ENCODE measurements around the gene SAMD7. TPM values are rescaled to one million over a fixed set of nuclear protein-coding genes. Genes with fewer than 3 reads are reported as not detected.

SAMD7 gene
- total and polyA plus RNA-seq, 4 experiments from 2014 or later: not detected

DNA sequence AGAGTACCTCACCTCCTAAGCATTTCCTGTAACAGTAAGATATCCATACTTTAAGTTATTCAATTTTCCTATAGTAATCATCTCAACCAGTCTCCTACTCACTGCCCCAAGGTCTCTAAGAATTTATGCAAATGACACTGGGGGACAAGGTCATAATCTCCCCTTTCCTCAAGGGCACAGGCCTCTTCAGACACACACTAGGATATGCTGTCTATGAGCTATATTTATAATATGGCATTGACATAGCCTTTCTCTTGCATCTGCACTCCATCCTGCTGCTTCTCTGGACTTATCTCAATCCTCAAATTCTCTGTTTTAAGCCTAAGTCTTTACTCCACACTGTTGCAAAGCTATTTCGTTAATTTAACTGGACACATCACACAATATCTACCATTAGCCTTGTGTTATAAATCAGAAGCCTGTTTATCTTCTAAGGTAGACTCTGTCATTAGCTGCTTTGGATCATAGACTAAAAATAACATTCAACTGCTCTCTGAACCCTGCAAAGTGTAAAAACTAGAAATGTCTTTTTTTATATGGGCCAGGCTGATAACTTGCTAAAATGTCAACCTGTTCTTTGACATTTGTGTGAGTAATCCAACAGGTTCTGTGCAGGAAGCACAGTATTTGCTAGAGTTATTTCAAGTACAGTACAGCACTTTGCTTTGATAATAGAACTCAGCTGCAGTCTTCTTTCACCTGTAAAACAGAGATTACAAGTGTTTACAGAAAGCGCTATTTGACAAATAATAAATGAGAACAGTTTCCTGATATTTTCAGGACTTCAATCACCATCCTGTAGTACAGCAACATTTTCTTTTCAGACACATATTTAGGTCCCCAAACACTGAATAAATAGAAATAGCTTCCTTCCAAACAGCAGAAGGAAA, 37.4 kb downstream of the SAMD7 start:
- Mint-ChIP-seq H3K9me3 (no peaks in the 10 kb centered on the region), H3K27me3 (peaks cover 2 to 4% of the 10 kb centered on the region in 2 donors), H3K27ac (no peak overlapping the region), H3K4me1 (peaks cover 2 to 7% (median 4%) of the 10 kb centered on the region in 4 donors), H3K4me3 (no peak overlapping the region), H3K36me3 (no peaks in the 10 kb centered on the region)
- ChIA-PET POLR2A (ENCODE audit: partially characterized antibody) (interaction anchor here (1.3 kb wide), 1 partner anchor 18 kb away, joined by 3 read pairs; the partner anchor contains the start of gene SEC62), CTCF (ENCODE audit: partially characterized antibody) (no interaction called here)
- Histone ChIP-seq H3K36me3 (ENCODE audit: insufficient read depth, low read length) (no peaks in the 10 kb centered on the region), H3K4me3 (ENCODE audit: low read length in 2 of 2) (no peak overlapping the region), H3K27me3 (ENCODE audit: insufficient read depth, low read length) (no peaks in the 10 kb centered on the region), H3K9me3 (ENCODE audit: control insufficient read depth in 1 of 2, low read length in 2 of 2) (no peaks in the 10 kb centered on the region), H3K27ac (ENCODE audit: low read depth, low read length) (no peak overlapping the region), H3K4me1 (ENCODE audit: insufficient read depth, low read length) (no peaks in the 10 kb centered on the region)
- DNase-seq: no peak
- intact Hi-C loops (cut with micrococcal nuclease): no loop called here

GRCh38 chr3:169952045-169952444, 40.7 kb downstream of the SAMD7 start:
- ChIA-PET CTCF (ENCODE audit: partially characterized antibody) (no interaction called here), POLR2A (ENCODE audit: partially characterized antibody) (no interaction called here)
- Mint-ChIP-seq H3K36me3 (peaks cover 0 to 5% of the 10 kb centered on the region in 2 donors), H3K4me1 (peaks cover 0 to 3% (median 0%) of the 10 kb centered on the region in 4 donors), H3K9me3 (peaks cover 0 to 2% (median 0%) of the 10 kb centered on the region in 8 donors), H3K27ac (no peak overlapping the region), H3K4me3 (no peak overlapping the region), H3K27me3 (peaks cover 9 to 11% of the 10 kb centered on the region in 2 donors)
- Histone ChIP-seq H3K27ac (ENCODE audit: low read depth, low read length) (no peak overlapping the region), H3K4me3 (ENCODE audit: low read length in 2 of 2) (no peak overlapping the region), H3K9me3 (ENCODE audit: control insufficient read depth in 1 of 2, low read length in 2 of 2) (no peaks in the 10 kb centered on the region), H3K27me3 (ENCODE audit: insufficient read depth, low read length) (no peaks in the 10 kb centered on the region), H3K4me1 (ENCODE audit: insufficient read depth, low read length) (no peaks in the 10 kb centered on the region), H3K36me3 (ENCODE audit: insufficient read depth, low read length) (no peaks in the 10 kb centered on the region)
- intact Hi-C loops (cut with micrococcal nuclease): no loop called here
- DNase-seq: no peak

DNA sequence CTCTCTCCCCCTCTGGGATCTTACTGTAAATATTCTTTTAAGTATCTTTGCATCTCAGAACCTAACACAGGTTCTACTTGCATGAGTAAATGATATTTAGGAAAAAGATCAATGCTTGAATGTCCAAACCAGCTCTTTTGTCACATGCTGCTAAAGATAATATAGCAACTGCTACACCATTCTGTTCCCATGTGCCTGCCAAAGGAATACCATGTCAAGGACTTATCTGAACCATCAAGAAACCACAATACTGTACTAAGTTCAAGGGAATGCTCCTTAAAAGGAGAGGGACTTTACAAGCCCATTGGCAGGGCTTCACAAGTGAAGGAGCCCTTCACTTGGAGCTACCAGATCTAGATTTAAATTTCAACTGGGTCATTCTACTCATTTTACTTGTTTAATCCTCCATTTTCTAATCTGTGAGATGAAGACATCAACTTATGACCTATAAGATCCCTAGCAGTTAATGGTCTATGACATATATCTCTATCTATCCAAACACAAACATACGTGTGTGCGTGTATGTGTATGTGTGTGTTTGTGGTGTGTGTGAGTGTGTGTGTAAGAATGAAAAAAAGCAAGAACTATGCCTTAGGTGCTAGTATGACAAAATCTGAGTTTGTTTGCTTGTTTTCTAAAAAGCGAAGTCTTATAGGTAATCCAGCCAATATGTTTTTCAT, 42.2 kb downstream of the SAMD7 start:
- Mint-ChIP-seq H3K4me1 (peaks cover 0 to 3% (median 0%) of the 10 kb centered on the region in 4 donors), H3K9me3 (peaks cover 0 to 2% (median 0%) of the 10 kb centered on the region in 8 donors), H3K36me3 (peaks cover 0 to 5% of the 10 kb centered on the region in 2 donors), H3K27ac (no peak overlapping the region), H3K27me3 (peaks cover 9 to 13% of the 10 kb centered on the region in 2 donors), H3K4me3 (no peak overlapping the region)
- CTCF ChIA-PET (ENCODE audit: partially characterized antibody): no interaction called here
- H3K4me3 ChIP-seq (ENCODE audit: low read length in 2 of 2): no peak overlapping the region
- intact Hi-C loops (cut with micrococcal nuclease): no loop called here
- POLR2A ChIA-PET (ENCODE audit: partially characterized antibody): interaction anchor here (1.7 kb wide), 1 partner anchor 13 kb away, joined by 5 read pairs; the partner anchor contains the start of gene SEC62
- H3K4me1 ChIP-seq (ENCODE audit: insufficient read depth, low read length): no peaks in the 10 kb centered on the region
- H3K27me3 ChIP-seq (ENCODE audit: insufficient read depth, low read length): no peaks in the 10 kb centered on the region
- H3K9me3 ChIP-seq (ENCODE audit: control insufficient read depth in 1 of 2, low read length in 2 of 2): no peaks in the 10 kb centered on the region
- H3K27ac ChIP-seq (ENCODE audit: low read depth, low read length): no peak overlapping the region
- DNase-seq: no peak
- H3K36me3 ChIP-seq (ENCODE audit: insufficient read depth, low read length): no peaks in the 10 kb centered on the region

DNA sequence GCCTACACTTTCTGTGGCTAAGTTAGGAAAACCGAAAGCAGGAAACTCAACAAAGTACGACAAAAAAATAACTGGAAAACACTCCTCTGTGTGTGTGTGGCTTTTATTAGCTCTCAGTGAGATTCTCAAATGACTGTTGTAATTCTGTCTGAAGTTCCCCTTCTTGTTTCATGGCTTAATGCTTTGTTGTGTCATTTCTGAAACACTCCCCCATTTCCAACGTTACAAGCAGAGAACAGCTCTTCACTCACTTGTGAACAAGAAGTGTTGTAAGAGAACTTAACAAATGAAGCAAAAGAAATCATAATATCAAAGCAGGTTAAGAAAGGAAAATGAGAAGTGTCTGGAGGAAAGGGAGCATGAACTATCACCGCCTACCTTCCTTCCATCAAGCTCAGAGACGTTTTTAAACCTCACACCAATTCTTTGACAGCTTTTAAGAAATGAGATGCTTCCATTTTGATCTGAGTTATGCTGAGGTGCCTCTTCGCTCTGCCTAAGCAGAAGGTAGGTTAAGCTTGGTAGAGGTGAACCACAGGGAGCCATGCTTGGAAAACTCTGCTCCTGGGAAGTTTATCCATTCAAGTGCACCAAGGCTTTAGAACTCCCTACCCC, 42.9 kb downstream of the SAMD7 start:
- no peaks in the 10 kb centered on the region for H3K36me3 ChIP-seq (ENCODE audit: insufficient read depth, low read length)
- ChIA-PET CTCF (ENCODE audit: partially characterized antibody) (no interaction called here), POLR2A (ENCODE audit: partially characterized antibody) (interaction anchor here (1.7 kb wide), 1 partner anchor 13 kb away, joined by 5 read pairs; the partner anchor contains the start of gene SEC62)
- H3K4me3 ChIP-seq (ENCODE audit: low read length in 2 of 2): no peak overlapping the region
- H3K9me3 ChIP-seq (ENCODE audit: control insufficient read depth in 1 of 2, low read length in 2 of 2): no peaks in the 10 kb centered on the region
- Mint-ChIP-seq H3K36me3 (peaks cover 0 to 5% of the 10 kb centered on the region in 2 donors), H3K27me3 (peaks cover 9 to 16% of the 10 kb centered on the region in 2 donors), H3K4me3 (no peak overlapping the region), H3K4me1 (peaks cover 0 to 3% (median 0%) of the 10 kb centered on the region in 4 donors), H3K27ac (no peak overlapping the region), H3K9me3 (peaks cover 0 to 2% (median 0%) of the 10 kb centered on the region in 8 donors)
- no peak overlapping the region for H3K27ac ChIP-seq (ENCODE audit: low read depth, low read length)
- intact Hi-C loops (cut with micrococcal nuclease): no loop called here
- no peaks in the 10 kb centered on the region for H3K27me3 ChIP-seq (ENCODE audit: insufficient read depth, low read length)
- no peaks in the 10 kb centered on the region for H3K4me1 ChIP-seq (ENCODE audit: insufficient read depth, low read length)
- DNase-seq: no peak

GRCh38 chr3:169955406-169955805, 44.0 kb downstream of the SAMD7 start:
- ChIA-PET CTCF (ENCODE audit: partially characterized antibody) (no interaction called here), POLR2A (ENCODE audit: partially characterized antibody) (no interaction called here)
- Histone ChIP-seq H3K4me1 (ENCODE audit: insufficient read depth, low read length) (no peaks in the 10 kb centered on the region), H3K9me3 (ENCODE audit: control insufficient read depth in 1 of 2, low read length in 2 of 2) (no peaks in the 10 kb centered on the region), H3K4me3 (ENCODE audit: low read length in 2 of 2) (no peak overlapping the region), H3K27me3 (ENCODE audit: insufficient read depth, low read length) (no peaks in the 10 kb centered on the region), H3K27ac (ENCODE audit: low read depth, low read length) (no peak overlapping the region), H3K36me3 (ENCODE audit: insufficient read depth, low read length) (no peaks in the 10 kb centered on the region)
- peaks cover 0 to 5% of the 10 kb centered on the region in 2 donors for H3K36me3 Mint-ChIP-seq
- no peak overlapping the region for H3K4me3 Mint-ChIP-seq
- H3K27ac Mint-ChIP-seq: no peak overlapping the region
- intact Hi-C loops (cut with micrococcal nuclease): no loop called here
- DNase-seq: no peak
- peaks cover 0 to 5% (median 0%) of the 10 kb centered on the region in 4 donors for H3K4me1 Mint-ChIP-seq
- peaks cover 9 to 18% of the 10 kb centered on the region in 2 donors for H3K27me3 Mint-ChIP-seq
- H3K9me3 Mint-ChIP-seq: peaks cover 0 to 2% (median 0%) of the 10 kb centered on the region in 8 donors

- Histone ChIP-seq H3K9me3 (ENCODE audit: control insufficient read depth in 1 of 2, low read length in 2 of 2) (no peaks in the 10 kb centered on the region), H3K27ac (ENCODE audit: low read depth, low read length) (no peak overlapping the region), H3K27me3 (ENCODE audit: insufficient read depth, low read length) (no peaks in the 10 kb centered on the region), H3K4me1 (ENCODE audit: insufficient read depth, low read length) (peaks cover 32% of the 10 kb centered on the region), H3K36me3 (ENCODE audit: insufficient read depth, low read length) (no peaks in the 10 kb centered on the region), H3K4me3 (ENCODE audit: low read length in 2 of 2) (no peak overlapping the region)
- intact Hi-C loops (cut with micrococcal nuclease): loop anchor here (10.0 kb wide), 1 partner anchor 911 kb away; the partner anchor contains the start of gene RPL22L1
- Mint-ChIP-seq H3K9me3 (peaks cover 0 to 4% (median 0%) of the 10 kb centered on the region in 8 donors), H3K36me3 (peaks cover 0 to 16% of the 10 kb centered on the region in 2 donors), H3K27ac (peak overlapping the region in 5 of 7 donors; percentile 33 to 100 (median 82)), H3K4me3 (peak overlapping the region in 4 of 8 donors; percentile 9 to 53 (median 28)), H3K4me1 (peaks cover 34 to 58% (median 50%) of the 10 kb centered on the region in 4 donors), H3K27me3 (peaks cover 0 to 3% of the 10 kb centered on the region in 2 donors)
- DNase-seq: no peak
- CTCF ChIA-PET (ENCODE audit: partially characterized antibody): interaction anchor here (1.0 kb wide), 1 partner anchor 102 kb away, joined by 3 read pairs; no protein-coding TSS in a partner anchor
- POLR2A ChIA-PET (ENCODE audit: partially characterized antibody): no interaction called here
Measured at GRCh38 chr3:169964176-169964575, 52.8 kb downstream of the SAMD7 start.

All from CD4-positive, alpha-beta memory T cell (primary cell).